HG03066 (cell line): ENCODE results near the gene IRF2.

Experiments
- ATAC-seq: cut with Tn5 transposase; IDR thresholded peaks from one replicate; pipeline ENCODE4 v1.9.1; 2021; ENCODE audit warnings: low read depth; ENCODE audit not compliant: unreplicated experiment

Gene IRF2

DNA sequence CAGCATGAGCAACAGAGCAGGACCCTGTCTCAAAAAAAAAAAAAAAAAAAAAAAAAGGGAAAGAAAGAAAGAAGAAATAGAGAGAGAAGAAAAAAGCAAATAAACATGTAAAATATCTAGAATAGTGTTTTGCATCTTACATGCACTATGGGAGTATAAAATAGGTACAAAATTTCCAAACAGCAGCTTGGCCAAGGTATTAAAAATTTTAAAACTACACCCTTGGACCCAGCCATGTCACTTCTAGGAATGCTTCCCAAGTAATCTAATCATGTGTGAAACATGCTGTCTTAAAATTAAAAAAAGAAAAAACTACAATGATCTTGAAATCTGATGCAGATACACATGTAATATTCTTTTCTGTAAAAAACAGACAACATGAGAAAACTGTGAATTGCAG lies 21.6 kb downstream of the IRF2 start:
- ATAC-seq = no peak

DNA sequence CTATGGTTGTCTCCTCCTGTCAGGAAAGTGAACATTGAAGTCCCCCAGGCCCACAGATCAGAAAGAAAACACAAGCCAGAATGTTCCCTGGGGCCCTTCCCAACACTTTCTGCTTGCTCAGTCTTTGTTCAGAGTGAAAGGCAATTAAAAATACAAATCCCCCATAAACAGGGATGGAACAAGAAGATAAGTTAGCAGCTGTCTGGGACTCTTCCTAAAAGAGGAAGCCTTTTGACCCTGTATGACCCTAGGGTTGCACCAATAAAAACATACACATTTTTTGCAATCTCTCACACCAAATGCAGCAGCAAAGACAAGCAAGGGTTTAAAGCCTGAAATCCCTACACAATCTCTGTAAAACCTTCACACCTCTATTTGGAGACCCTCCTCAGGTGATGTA lies 22.6 kb downstream of the IRF2 start:
- no peak for ATAC-seq

- ATAC-seq = no peak
These were observed 23.4 kb downstream of the IRF2 start for GRCh38 chr4:184450743-184451535.

GRCh38 chr4:184450045-184450444 lies 24.3 kb downstream of the IRF2 start:
- no peak for ATAC-seq

GRCh38 chr4:184448821-184449220 lies 25.5 kb downstream of the IRF2 start:
- ATAC-seq = no peak

GRCh38 chr4:184448141-184448540 lies 26.2 kb downstream of the IRF2 start:
- no peak for ATAC-seq

GRCh38 chr4:184447664-184448063 lies 26.7 kb downstream of the IRF2 start:
- no peak for ATAC-seq

GRCh38 chr4:184446132-184446658 lies 28.2 kb downstream of the IRF2 start:
- ATAC-seq = no peak

GRCh38 chr4:184444953-184445309 lies 29.4 kb downstream of the IRF2 start:
- peak; percentile 58 for ATAC-seq

- no peak for ATAC-seq
These were observed 30.0 kb downstream of the IRF2 start for GRCh38 chr4:184444215-184444952.

GRCh38 chr4:184443318-184443717 lies 31.0 kb downstream of the IRF2 start:
- no peak for ATAC-seq

- no peak for ATAC-seq
These were observed 32.1 kb downstream of the IRF2 start for GRCh38 chr4:184442314-184442635.

DNA sequence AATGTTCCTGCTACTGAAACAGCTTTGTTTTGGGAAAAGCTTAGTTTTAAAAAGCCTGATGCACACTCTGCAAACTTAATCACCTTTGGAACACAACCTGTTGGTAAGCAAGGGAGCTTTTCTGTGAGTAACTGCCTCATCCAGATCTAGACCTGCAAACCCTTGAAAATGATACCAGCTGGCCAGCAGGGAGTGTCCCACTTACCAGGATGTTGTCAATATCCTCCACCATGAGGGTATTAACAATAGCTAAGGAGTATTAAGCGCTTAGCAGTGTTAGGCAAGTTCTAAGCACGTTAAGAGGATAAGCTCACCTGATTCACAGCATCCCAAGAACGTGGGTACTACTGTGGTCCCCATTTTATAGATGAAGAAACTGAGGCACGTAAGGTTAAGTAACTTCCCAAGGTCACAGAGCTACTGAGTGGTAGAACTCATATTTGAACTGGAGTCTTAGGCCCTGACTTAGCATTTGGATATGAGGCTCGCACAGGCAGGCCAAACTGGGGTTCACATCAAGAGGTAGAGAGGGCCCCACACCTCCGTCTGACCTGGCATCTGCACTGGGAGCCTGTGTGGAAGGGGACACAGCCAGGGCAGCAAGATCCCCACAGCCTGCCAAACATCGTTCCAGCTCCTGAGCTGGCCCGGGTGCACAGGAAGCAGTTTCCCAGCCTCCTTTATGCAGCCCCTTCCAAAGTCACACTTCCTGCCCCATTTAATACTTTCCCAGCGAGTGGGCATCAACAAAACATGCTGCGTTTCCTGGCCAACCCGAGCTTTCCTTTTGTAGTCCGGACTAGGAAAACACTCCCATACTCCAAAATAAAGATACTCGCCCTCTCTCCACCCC lies 32.7 kb downstream of the IRF2 start:
- no peak for ATAC-seq

GRCh38 chr4:184440595-184441358 lies 33.6 kb downstream of the IRF2 start:
- no peak for ATAC-seq

DNA sequence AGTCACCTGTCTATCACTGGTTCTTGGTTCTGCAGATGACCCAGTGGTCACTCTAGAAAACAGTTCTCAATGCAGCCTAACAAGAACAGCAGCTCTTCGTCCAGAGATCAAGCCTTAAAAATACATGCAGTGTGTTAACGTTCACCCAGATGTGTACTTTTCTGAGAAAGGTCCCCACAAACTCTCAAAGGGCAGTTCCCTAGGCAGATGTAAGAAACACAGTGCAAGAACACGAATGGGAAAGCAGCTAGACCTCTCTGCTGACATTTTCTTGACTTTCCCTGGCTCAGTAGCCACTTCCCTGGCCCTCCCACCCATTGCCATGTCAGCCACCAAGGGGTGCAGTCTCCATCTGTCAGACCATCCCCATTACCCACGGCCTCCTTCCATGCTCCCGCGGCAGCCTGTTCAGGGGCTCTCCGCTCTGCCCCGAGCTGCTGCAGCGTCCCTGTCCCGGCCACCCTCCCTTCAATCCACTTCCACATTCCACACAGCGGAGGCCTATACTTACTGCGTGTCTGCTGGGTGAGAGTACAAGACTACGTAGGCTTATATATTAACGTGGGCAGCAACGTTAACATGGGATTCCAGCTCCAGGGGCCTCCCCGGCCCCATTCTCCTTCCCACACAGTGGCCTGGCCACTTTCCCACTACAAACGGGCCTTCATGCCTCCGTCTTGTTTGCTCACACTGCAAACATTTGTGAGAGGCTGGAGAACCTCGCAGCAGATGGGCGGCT lies 34.3 kb downstream of the IRF2 start:
- no peak for ATAC-seq

GRCh38 chr4:184439386-184439785 lies 35.0 kb downstream of the IRF2 start:
- no peak for ATAC-seq

DNA sequence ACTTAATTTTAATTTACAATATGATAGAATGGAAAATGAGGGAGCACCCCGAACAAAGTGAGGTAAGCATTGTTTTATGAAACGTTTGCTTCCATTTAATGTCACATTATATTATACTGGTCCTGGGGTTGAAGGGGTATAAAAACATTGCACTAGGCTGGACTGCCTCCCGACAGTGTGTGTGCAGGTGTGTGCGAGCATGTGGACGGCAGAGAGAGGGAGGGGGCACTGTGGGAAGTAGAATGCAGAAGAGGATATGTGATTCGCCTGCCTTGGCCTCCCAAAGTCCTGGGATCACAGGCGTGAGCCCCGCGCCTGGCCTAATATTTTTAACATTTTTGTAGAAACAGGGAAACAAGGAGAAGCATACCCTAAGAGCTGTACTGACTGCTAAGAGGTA lies 36.0 kb downstream of the IRF2 start:
- ATAC-seq = no peak

DNA sequence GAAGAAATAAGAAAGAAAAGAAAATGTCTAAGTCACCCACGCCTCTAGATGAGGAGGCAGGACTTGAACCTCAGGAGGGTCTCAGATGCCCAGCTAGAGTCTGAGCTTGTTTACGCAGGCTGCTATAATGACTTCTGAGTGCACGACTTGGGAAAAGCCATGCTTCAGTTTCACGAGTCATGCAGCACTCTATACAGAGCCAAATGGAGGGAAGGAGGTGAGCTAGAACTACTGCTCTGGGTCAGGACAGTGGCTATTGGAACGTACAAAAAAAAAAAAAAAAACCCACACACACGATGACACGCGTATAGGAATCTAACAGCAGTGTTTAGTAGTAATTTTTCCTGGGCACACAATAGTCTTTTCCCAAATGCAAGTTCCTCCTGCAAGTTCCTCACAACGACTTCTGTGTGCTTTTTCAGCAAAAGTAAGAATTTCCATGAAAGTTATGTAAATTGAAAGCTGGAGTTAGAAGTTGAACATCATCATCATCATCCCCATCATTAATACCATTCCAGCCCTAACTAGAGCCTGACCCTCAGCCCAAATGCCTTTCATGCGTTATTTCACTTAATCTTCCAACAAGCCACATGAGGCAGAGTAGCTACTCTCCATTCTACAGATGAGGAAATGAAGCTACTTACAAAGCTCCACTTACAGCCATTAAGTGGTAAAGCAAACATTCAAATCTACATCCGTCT lies 36.6 kb downstream of the IRF2 start:
- no peak for ATAC-seq

DNA sequence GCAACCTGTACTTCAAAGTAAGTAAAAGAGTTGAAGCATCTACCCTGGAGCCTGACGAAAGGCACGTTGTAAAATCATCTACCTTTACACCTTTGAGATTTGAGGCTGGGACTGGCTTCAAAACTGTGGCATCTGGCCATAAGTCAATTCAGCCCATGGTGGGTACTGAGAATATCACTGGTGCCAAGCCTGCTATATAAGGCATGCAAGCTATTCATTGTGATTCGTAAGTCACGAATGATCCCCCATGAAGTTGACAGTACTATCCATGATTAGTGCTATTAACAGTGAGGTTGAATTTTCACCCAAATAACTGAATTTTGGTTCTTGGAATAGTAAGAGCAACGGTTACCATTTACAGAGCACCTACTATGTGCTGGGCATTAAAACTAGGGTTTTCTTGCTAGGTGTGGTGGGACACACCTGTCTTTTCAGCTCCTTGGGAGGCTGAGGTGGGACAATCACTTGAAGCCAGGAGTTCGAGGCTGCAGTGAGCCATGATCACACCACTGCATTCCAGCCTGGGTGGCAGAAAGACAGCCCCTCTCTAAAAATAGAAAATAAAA lies 39.8 kb downstream of the IRF2 start:
- ATAC-seq = no peak
